GM12872 (cell line): ENCODE data around the gene GRHL3.

Experiments
- CTCF ChIP-seq: IDR thresholded peaks from 3 replicates; pipeline ENCODE4 v1.5.1; 2011; ENCODE audit warnings: low read depth, mild to moderate bottlenecking, low read length, moderate library complexity; ENCODE audit not compliant: insufficient read depth

The GRHL3 gene

GRCh38 chr1:24361811-24362210 lies 42.7 kb downstream of the GRHL3 start:
- no peak for TF ChIP-seq CTCF

- TF ChIP-seq CTCF = no peak
These were observed 43.2 kb downstream of the GRHL3 start for GRCh38 chr1:24362396-24362795.

GRCh38 chr1:24362982-24363614 lies 43.9 kb downstream of the GRHL3 start:
- no peak for TF ChIP-seq CTCF

- TF ChIP-seq CTCF = no peak
These were observed 44.8 kb downstream of the GRHL3 start for GRCh38 chr1:24363994-24364393.

- no peak for TF ChIP-seq CTCF
These were observed 45.4 kb downstream of the GRHL3 start for GRCh38 chr1:24364605-24364974.

- TF ChIP-seq CTCF = no peak
These were observed 46.0 kb downstream of the GRHL3 start for GRCh38 chr1:24364975-24365678.

- TF ChIP-seq CTCF = no peak
These were observed 47.5 kb downstream of the GRHL3 start for GRCh38 chr1:24366707-24367106.
